Gastroesophageal sphincter (tissue), 4 donors: ENCODE measurements around the gene SPINK13. TPM values are rescaled to one million over a fixed set of nuclear protein-coding genes. Genes with fewer than 3 reads are reported as not detected.
"Not testable (repeated sequence)": the region's sequence is repeated elsewhere in the genome, so short reads cannot be mapped to it uniquely, and the experiment has no call there.

Experiments used
- ATAC-seq: fragments of 150-250 bp; one replicate; pipeline ENCODE4 v1.9.1; 2016; ENCODE audit warnings: mild to moderate bottlenecking, moderate library complexity
- H3K27ac ChIP-seq, 4 donors: fragments of 200-600 bp; sonication (generic) in 3 of 4; 1 replicate in 3 of 4; 2 replicates in 1 of 4; pipeline ENCODE4 v1.5.1; 2016 to 2019
- H3K27me3 ChIP-seq: fragments of 200-600 bp; sonication (generic); one replicate; pipeline ENCODE4 v1.5.1; 2019
- H3K36me3 ChIP-seq, 2 donors: fragments of 200-600 bp; sonication (generic); one replicate each; pipeline ENCODE4 v1.5.1; 2019; ENCODE audit warnings: control low read depth in 1 of 2
- H3K4me1 ChIP-seq, 3 donors: fragments of 200-600 bp; sonication (generic); 1 replicate in 2 of 3; 2 replicates in 1 of 3; pipeline ENCODE4 v1.5.1; 2016 to 2019; ENCODE audit warnings: control low read depth in 2 of 3
- H3K4me3 ChIP-seq, 2 donors: fragments of 200-600 bp; sonication (generic); one replicate each; pipeline ENCODE4 v1.5.1; 2019; ENCODE audit warnings: mild to moderate bottlenecking in 1 of 2, moderate library complexity in 1 of 2
- H3K9me3 ChIP-seq, 3 donors: fragments of 200-600 bp; sonication (generic); one replicate each; pipeline ENCODE4 v1.5.1; 2017 to 2019; ENCODE audit warnings: control low read depth in 2 of 3
- CTCF ChIP-seq, 4 experiments: fragments of 200-600 bp in 2 of 4; fragments of 450-650 bp in 2 of 4; sonication (generic) in 1 of 4; IDR thresholded peaks; one replicate each; pipeline ENCODE4 v1.5.1; 2017 to 2019; ENCODE audit warnings: antibody characterized with exemption in 4 of 4, mild to moderate bottlenecking in 2 of 4, moderate library complexity in 2 of 4
- EP300 ChIP-seq: sonication (generic); formaldehyde crosslinking; IDR thresholded peaks from one replicate; pipeline ENCODE4 v1.6.1; 2017; ENCODE audit warnings: antibody characterized with exemption, mild to moderate bottlenecking
- POLR2A ChIP-seq, 2 donors: fragments of 450-650 bp; IDR thresholded peaks; one replicate each; pipeline ENCODE4 v1.6.1; 2017; ENCODE audit warnings: antibody characterized with exemption in 2 of 2, mild to moderate bottlenecking in 2 of 2, moderate library complexity in 1 of 2
- POLR2AphosphoS5 ChIP-seq: sonication (generic); formaldehyde crosslinking; IDR thresholded peaks from one replicate; pipeline ENCODE4 v1.6.1; 2017; ENCODE audit warnings: antibody characterized with exemption
- WGBS, 2 donors: methylation state at CpG; one replicate each; pipeline ENCODE4 v1.1.5; 2018; ENCODE audit warnings: low coverage in 1 of 2; 5-methylcytosine and 5-hydroxymethylcytosine counted together
- total RNA-seq, 4 donors: library from RNA; depleted of rRNA; stranded (reverse); fragments of >200 nt; gene quantifications; one replicate each; pipeline ENCODE4 v1.1.0, GENCODE V29; 2016

Gene SPINK13
- total RNA-seq, 4 donors from 2014 or later = not detected

- WGBS, 2 donors = 40% methylated on average over 2 of the region's 2 CpGs; no CpG with 5 or more reads in 1 of the 2 donors
- Histone ChIP-seq H3K4me1 (no peaks in the 10 kb centered on the region), H3K36me3 (no peaks in the 10 kb centered on the region), H3K9me3 (peaks cover 0 to 48% (median 0%) of the 10 kb centered on the region in 3 donors), H3K27me3 (no peaks in the 10 kb centered on the region), H3K4me3 (no peak overlapping the region), H3K27ac (no peak overlapping the region)
- no peak for ATAC-seq
- TF ChIP-seq POLR2A (IDR thresholded peaks at IDR 0.05) = no peak
- TF ChIP-seq POLR2AphosphoS5 = no peak
- no peak for TF ChIP-seq CTCF (IDR thresholded peaks at IDR 0.05)
- no peak for TF ChIP-seq EP300
Observed at GRCh38 chr5:148259288-148259687, 9.3 kb upstream of the SPINK13 start.

GRCh38 chr5:148261221-148261620, 7.4 kb upstream of the SPINK13 start:
- Histone ChIP-seq H3K36me3 (no peaks in the 10 kb centered on the region), H3K4me1 (no peaks in the 10 kb centered on the region), H3K9me3 (peaks cover 0 to 33% (median 0%) of the 10 kb centered on the region in 3 donors), H3K4me3 (no peak overlapping the region), H3K27ac (no peak overlapping the region), H3K27me3 (no peaks in the 10 kb centered on the region)
- no peak for ATAC-seq
- TF ChIP-seq POLR2A (IDR thresholded peaks at IDR 0.05) (no peak), EP300 (no peak), POLR2AphosphoS5 (no peak), CTCF (IDR thresholded peaks at IDR 0.05) (no peak)

- no peaks in the 10 kb centered on the region for H3K9me3 ChIP-seq
- no peaks in the 10 kb centered on the region for H3K4me1 ChIP-seq
- WGBS, 2 donors = 60 to 68% methylated on average over 3 of the region's 3 CpGs
- no peak overlapping the region for H3K27ac ChIP-seq
- no peak for ATAC-seq
- H3K36me3 ChIP-seq = no peaks in the 10 kb centered on the region
- no peak overlapping the region for H3K4me3 ChIP-seq
- TF ChIP-seq CTCF (IDR thresholded peaks at IDR 0.05) = no peak
- TF ChIP-seq EP300 = no peak
- no peak for TF ChIP-seq POLR2AphosphoS5
- TF ChIP-seq POLR2A (IDR thresholded peaks at IDR 0.05) = no peak
- no peaks in the 10 kb centered on the region for H3K27me3 ChIP-seq
Observed at GRCh38 chr5:148267962-148268361, 632 bp upstream of the SPINK13 start.

- not testable (repeated sequence) for ATAC-seq, H3K27ac ChIP-seq, H3K27me3 ChIP-seq, H3K36me3 ChIP-seq, H3K4me3 ChIP-seq, H3K4me1 ChIP-seq
- WGBS, 2 donors = 89 to 97% methylated on average over 2 of the region's 2 CpGs
- peaks cover 0 to 62% (median 2%) of the 10 kb centered on the region in 3 donors for H3K9me3 ChIP-seq
Observed at GRCh38 chr5:148275129-148275528, 6.5 kb downstream of the SPINK13 start.

GRCh38 chr5:148280893-148281292, 12.3 kb downstream of the SPINK13 start:
- not testable (repeated sequence) for H3K4me3 ChIP-seq, H3K27me3 ChIP-seq, H3K36me3 ChIP-seq, ATAC-seq, H3K27ac ChIP-seq, H3K4me1 ChIP-seq
- no CpG with 5 or more reads among the region's 5 CpGs for WGBS, 2 donors
- H3K9me3 ChIP-seq = peaks cover 0 to 54% (median 2%) of the 10 kb centered on the region in 3 donors

- peaks cover 0 to 49% (median 0%) of the 10 kb centered on the region in 3 donors for H3K9me3 ChIP-seq
- H3K4me1 ChIP-seq, ATAC-seq, H3K27ac ChIP-seq, H3K4me3 ChIP-seq, H3K27me3 ChIP-seq, H3K36me3 ChIP-seq: not testable (repeated sequence)
- WGBS, 2 donors = 83% methylated on average over 1 of the region's 4 CpGs; no CpG with 5 or more reads in 1 of the 2 donors
Observed at GRCh38 chr5:148281336-148281735, 12.7 kb downstream of the SPINK13 start.
